GM06990 (cell line): ENCODE data around the gene SSBP4.

Experiments used
- DNase-seq: peaks from one replicate; pipeline ENCODE4 v3.0.0-alpha.2; 2011; ENCODE audit not compliant: insufficient read length; ENCODE audit errors: extremely low read depth
- H3K27me3 ChIP-seq: replicated peaks from 2 replicates; pipeline ENCODE4 v1.6.0; 2011; ENCODE audit warnings: low read length; ENCODE audit not compliant: control insufficient read depth, insufficient read depth
- H3K36me3 ChIP-seq: 2 replicates; pipeline ENCODE4 v1.5.1; 2011; ENCODE audit warnings: low read length; ENCODE audit not compliant: control insufficient read depth, insufficient read depth
- H3K4me3 ChIP-seq: replicated peaks from 2 replicates; pipeline ENCODE4 v1.5.1; 2011; ENCODE audit warnings: low read depth, mild to moderate bottlenecking, control low read depth, low read length
- TF ChIP-seq, protein P1 (sequence below): IDR thresholded peaks from 2 replicates; pipeline ENCODE4 v1.5.1; 2011; ENCODE audit warnings: low read length, control low read depth, mild to moderate bottlenecking, inconsistent platforms; ENCODE audit not compliant: insufficient read depth, poor library complexity, severe bottlenecking

Gene SSBP4

DNA sequence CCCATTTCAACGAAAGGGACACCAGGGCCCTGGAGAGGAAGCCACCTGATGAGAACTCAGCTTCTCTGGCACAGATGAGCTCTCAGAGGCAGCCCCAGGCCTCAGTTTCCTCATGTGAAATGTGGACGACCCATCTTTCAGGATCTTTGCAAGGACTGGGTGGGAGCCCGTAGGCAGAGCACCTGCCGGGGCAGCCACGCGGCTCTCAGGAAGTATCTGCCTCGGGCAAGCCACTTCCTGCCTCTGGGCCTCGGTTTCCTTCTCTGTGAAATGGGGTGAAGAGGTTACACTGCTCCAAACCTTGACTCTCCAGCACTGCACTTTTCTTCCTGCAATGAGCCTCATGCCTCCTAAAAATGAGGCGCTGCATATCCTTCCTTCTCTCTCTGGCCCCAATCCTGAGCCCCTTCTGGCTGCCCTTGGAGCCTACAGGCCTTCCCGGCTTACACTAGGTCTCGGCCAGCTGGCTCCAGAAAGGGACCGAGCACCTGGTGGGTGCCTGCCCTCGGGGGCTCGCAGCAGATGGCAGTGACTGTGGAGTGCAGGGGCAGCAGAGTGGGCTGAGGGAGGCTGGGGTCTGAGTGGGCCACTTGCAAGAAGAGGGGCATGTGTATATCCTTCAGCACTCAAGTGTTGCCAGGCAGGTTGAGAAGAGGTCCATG, 3.5 kb downstream of the SSBP4 start:
- Histone ChIP-seq H3K4me3 (no peak overlapping the region; the same call in 1 of the 2 replicates), H3K27me3 (no peaks in the 10 kb centered on the region), H3K36me3 (no peaks in the 10 kb centered on the region; the same call in 1 of the 2 replicates)
- no peak for DNase-seq
- TF ChIP-seq, protein P1, sequence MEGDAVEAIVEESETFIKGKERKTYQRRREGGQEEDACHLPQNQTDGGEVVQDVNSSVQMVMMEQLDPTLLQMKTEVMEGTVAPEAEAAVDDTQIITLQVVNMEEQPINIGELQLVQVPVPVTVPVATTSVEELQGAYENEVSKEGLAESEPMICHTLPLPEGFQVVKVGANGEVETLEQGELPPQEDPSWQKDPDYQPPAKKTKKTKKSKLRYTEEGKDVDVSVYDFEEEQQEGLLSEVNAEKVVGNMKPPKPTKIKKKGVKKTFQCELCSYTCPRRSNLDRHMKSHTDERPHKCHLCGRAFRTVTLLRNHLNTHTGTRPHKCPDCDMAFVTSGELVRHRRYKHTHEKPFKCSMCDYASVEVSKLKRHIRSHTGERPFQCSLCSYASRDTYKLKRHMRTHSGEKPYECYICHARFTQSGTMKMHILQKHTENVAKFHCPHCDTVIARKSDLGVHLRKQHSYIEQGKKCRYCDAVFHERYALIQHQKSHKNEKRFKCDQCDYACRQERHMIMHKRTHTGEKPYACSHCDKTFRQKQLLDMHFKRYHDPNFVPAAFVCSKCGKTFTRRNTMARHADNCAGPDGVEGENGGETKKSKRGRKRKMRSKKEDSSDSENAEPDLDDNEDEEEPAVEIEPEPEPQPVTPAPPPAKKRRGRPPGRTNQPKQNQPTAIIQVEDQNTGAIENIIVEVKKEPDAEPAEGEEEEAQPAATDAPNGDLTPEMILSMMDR, result no peak

DNA sequence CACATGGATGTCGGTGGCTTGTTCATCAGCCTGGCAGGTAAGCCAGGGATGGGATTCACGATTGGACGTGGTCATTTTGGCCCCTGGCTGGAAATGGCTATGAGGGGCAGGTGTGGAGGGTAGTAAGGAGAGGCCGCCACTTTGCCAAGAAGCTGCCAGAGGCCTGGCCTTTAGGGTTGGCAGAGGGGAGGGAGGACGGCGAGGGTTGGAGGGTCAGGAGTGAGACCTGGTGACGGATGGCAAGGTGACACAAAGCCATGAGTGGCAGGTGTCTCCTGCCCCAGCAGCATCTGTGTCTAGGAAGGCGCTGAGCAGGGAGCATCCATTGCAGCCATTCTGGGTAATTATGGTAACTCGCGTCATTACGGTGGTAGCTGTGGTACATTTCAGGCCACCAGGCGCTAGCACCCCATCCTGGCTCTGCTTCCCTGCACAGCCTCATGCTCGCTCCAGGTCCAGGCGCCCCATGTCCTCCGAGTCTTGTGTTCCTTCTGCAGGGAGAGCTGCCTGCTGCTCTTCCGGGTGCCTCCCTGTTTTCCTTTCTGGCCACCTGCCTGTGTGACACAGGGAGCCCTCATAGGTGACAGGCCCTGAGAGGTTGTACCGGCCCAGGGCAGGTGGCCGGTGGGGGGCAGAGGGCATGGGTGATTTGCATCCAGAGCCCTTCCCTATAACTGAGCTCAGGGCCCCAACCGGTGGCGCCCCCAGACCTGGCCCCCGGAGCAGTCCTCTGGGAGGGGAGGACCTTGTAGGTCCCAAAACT, 4.2 kb downstream of the SSBP4 start:
- no peaks in the 10 kb centered on the region; the same call in 1 of the 2 replicates for H3K36me3 ChIP-seq
- DNase-seq, result no peak
- H3K27me3 ChIP-seq, result no peaks in the 10 kb centered on the region
- TF ChIP-seq, protein P1, result no peak
- H3K4me3 ChIP-seq, result no peak overlapping the region

DNA sequence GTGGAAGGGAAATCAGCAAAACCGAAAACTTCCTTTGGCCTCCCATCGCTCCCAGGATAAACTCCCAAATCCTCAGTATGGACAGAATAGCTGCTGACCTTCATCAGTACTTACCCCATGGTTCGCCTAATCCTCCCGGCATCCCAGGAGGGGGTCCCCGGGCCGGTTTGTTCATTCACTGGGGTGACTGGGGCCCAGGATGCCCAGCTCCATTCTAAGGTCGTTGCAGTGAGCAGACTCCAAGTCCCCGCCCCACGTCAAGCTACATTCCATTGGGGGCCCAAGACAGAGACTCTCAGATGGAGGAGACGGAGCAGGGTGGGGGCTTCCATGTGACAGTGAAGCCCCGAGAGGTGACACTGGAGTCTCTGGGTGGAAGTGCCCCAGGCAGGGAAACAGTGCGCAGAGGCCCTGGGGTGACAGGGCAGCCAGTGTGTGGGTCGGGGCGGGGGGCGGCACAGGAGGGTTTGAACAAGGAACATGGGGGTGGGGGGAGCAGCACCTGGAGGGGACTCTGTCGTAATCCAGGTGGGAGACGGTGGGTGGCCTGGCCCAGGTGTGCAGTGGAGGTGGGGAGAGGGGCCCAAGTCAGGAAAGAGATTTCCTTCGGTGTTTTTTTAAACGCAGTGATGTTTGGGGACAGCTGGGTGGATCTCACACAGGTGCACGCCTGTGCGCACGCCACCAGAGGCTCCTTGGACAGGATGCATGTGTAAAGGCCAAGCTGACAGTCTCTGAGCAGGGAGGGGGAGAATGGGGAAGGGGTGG, 5.1 kb downstream of the SSBP4 start:
- H3K36me3 ChIP-seq, result no peaks in the 10 kb centered on the region; the same call in 1 of the 2 replicates
- no peak overlapping the region for H3K4me3 ChIP-seq
- DNase-seq, result no peak
- TF ChIP-seq, protein P1, result no peak
- H3K27me3 ChIP-seq, result no peaks in the 10 kb centered on the region

DNA sequence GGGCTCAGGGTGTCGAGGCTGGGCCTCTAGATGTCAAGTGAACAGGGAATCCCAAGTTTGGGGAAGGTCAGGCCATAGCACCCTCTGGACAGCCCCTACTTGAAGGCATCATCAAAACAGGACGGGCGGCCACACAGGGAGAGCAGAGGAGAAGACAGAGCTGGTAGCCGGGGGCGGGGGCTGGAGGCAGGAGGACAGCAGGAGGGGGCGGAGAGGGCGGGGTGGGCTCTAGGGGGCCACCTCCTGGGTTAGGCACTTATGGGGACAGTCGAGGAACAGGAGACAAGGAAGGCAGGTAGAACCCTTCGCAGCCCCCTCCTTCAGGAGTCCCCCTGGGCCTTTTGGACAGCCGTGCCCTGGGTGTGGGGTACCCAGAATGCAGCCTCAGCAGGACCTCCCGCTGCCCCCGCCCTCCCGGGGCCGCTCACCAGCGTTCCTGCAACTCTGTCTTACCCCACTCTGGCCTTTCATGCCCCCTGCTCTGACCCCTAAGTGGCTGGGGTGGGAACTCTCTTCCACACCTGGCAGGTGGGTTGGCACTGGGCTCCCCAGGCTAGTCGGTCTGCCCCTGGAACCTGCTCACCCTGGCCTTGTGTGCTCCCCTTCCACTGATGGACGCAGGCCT, 5.8 kb downstream of the SSBP4 start:
- no peak for DNase-seq
- no peaks in the 10 kb centered on the region; the same call in 1 of the 2 replicates for H3K36me3 ChIP-seq
- TF ChIP-seq, protein P1, result no peak
- H3K4me3 ChIP-seq, result no peak overlapping the region
- no peaks in the 10 kb centered on the region for H3K27me3 ChIP-seq

DNA sequence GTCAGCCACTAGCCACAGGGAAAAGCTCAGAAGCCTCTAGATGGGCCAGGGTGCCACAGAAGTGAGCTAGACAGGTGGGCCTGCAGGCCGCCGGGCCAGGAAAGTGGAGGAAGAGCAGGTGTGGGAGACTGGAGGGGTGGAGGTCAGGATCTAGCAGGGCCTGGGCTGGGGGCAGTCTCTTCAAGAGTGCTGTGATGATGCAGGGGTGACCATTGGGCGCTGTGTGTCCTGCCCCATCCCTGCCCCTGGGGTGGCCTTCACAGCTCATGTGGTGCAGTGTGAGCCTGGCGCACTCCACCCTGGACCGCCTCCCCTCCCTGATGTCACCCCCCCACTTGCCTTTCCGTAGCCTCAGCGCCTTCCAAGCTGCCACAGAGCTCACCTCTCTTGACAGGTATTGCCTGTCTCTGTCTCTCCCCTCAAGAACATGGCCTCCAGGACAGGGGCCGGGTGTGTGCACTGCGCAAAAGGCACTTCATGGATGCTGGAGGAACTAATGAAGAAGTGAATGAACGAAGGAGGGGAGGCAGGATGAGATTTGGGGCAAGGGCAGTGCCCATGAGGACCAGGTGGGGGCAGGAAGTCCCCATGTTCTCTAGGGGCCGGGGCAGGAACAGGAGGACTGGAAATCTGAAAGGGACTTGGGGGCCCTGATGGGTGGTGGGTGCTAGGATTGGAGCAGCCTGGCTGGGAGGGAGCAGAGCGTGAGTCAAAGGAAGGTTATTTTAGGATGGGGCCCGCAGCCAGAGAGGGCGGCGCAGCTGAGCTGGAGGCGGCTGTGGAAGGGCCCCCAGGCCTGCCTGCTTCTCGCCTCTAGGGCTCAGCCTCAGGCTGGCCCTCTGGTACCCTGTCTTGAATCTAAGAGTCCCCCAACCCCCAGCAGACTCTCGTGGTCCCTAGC, 6.6 kb downstream of the SSBP4 start:
- no peaks in the 10 kb centered on the region for H3K27me3 ChIP-seq
- TF ChIP-seq, protein P1, result no peak
- no peak overlapping the region for H3K4me3 ChIP-seq
- no peak for DNase-seq
- peaks cover 2% of the 10 kb centered on the region; the same call in 1 of the 2 replicates for H3K36me3 ChIP-seq
